GM23338 (cell line): ENCODE data around the gene LRP10. TPM values are rescaled to one million over a fixed set of nuclear protein-coding genes. Genes with fewer than 3 reads are reported as not detected.

Source experiments
- ATAC-seq: fragments of 200-7000 bp; cut with Tn5 transposase; 3 replicates; pipeline ENCODE4 v1.9.1; 2020
- DNase-seq: peaks from one replicate; pipeline ENCODE4 v3.0.0-alpha.2; 2015; ENCODE audit warnings: low spot score
- H2AFZ ChIP-seq: fragments of 200-600 bp; sonication (generic); 2 replicates; pipeline ENCODE4 v1.8.0; 2016; ENCODE audit warnings: antibody characterized with exemption, mild to moderate bottlenecking, moderate library complexity
- H3F3A ChIP-seq: fragments of 200-600 bp; sonication (generic); replicated peaks from 2 replicates; pipeline ENCODE4 v1.8.0; 2017; ENCODE audit warnings: antibody characterized with exemption, mixed run types, low read depth
- H3K27ac ChIP-seq: fragments of 200-600 bp; sonication (generic); 2 replicates; pipeline ENCODE4 v1.6.1; 2016; ENCODE audit warnings: low read depth
- H3K27me3 ChIP-seq: fragments of 200-600 bp; sonication (generic); 2 replicates; pipeline ENCODE4 v1.8.0; 2016; ENCODE audit warnings: mild to moderate bottlenecking, mixed run types, moderate library complexity; ENCODE audit not compliant: insufficient read depth
- H3K36me3 ChIP-seq: fragments of 200-600 bp; sonication (generic); 2 replicates; pipeline ENCODE4 v1.8.0; 2016; ENCODE audit warnings: mild to moderate bottlenecking; ENCODE audit not compliant: insufficient read depth
- H3K4me1 ChIP-seq: fragments of 200-600 bp; sonication (generic); 2 replicates; pipeline ENCODE4 v1.8.0; 2016; ENCODE audit warnings: mild to moderate bottlenecking, moderate library complexity; ENCODE audit not compliant: insufficient read depth
- H3K4me2 ChIP-seq: fragments of 200-600 bp; sonication (generic); 2 replicates; pipeline ENCODE4 v1.7.1; 2017; ENCODE audit warnings: mixed run types
- H3K4me3 ChIP-seq: fragments of 200-600 bp; sonication (generic); 2 replicates; pipeline ENCODE4 v1.6.1; 2016; ENCODE audit warnings: mixed run types
- H3K79me2 ChIP-seq: fragments of 200-600 bp; sonication (generic); replicated peaks from 2 replicates; pipeline ENCODE4 v1.8.0; 2017; ENCODE audit warnings: mild to moderate bottlenecking; ENCODE audit not compliant: insufficient read depth
- H3K9me2 ChIP-seq: fragments of 200-600 bp; sonication (generic); 2 replicates; pipeline ENCODE4 v1.8.0; 2017; ENCODE audit not compliant: insufficient read depth
- H4K20me1 ChIP-seq: fragments of 200-600 bp; sonication (generic); replicated peaks from 2 replicates; pipeline ENCODE4 v1.8.0; 2017; ENCODE audit warnings: mild to moderate bottlenecking; ENCODE audit not compliant: insufficient read depth
- H3K27ac Mint-ChIP-seq: 2 replicates; pipeline ENCODE4 v1.8.0; 2020; ENCODE audit warnings: inconsistent platforms, mild to moderate bottlenecking, moderate library complexity, mixed read lengths
- H3K27me3 Mint-ChIP-seq: 3 replicates; pipeline ENCODE4 v1.8.0; 2022; ENCODE audit warnings: low read depth, mild to moderate bottlenecking, moderate library complexity, mixed read lengths, inconsistent platforms; ENCODE audit not compliant: insufficient read depth, poor library complexity
- H3K36me3 Mint-ChIP-seq: 3 replicates; pipeline ENCODE4 v1.8.0; 2021; ENCODE audit warnings: low read depth, mild to moderate bottlenecking, inconsistent platforms, moderate library complexity, mixed read lengths
- H3K4me1 Mint-ChIP-seq: 3 replicates; pipeline ENCODE4 v1.8.0; 2020; ENCODE audit warnings: mild to moderate bottlenecking, inconsistent platforms, mixed read lengths
- H3K4me3 Mint-ChIP-seq: 3 replicates; pipeline ENCODE4 v1.8.0; 2021; ENCODE audit warnings: moderate library complexity, mild to moderate bottlenecking, inconsistent platforms, mixed read lengths
- H3K9me3 Mint-ChIP-seq: 3 replicates; pipeline ENCODE4 v1.8.0; 2020; ENCODE audit warnings: moderate library complexity, mild to moderate bottlenecking, inconsistent platforms, mixed read lengths
- CREB1 ChIP-seq: fragments of 250-450 bp; sonication (Bioruptor Pico); IDR thresholded peaks from 2 replicates; pipeline ENCODE4 v1.5.0; 2020; ENCODE audit warnings: low read depth, mild to moderate bottlenecking, moderate library complexity
- CTCF ChIP-seq, 2 experiments: fragments of 200-600 bp in 1 of 2; sonication (generic) in 1 of 2; conservative IDR thresholded peaks; 2 replicates each; pipeline versions ENCODE4 v1.5.1 to v1.6.1; 2016 to 2017; ENCODE audit warnings: antibody characterized with exemption in 2 of 2, low read depth in 2 of 2, mild to moderate bottlenecking in 2 of 2, moderate library complexity in 1 of 2
- ETS1 ChIP-seq: IDR thresholded peaks from 2 replicates; pipeline ENCODE4 v1.6.1; 2016; ENCODE audit warnings: antibody characterized with exemption
- EZH2 ChIP-seq: fragments of 200-600 bp; sonication (generic); IDR thresholded peaks from one replicate; pipeline ENCODE4 v1.8.0; 2017; ENCODE audit warnings: antibody characterized with exemption, mild to moderate bottlenecking, low read depth; ENCODE audit not compliant: unreplicated experiment
- EZH2phosphoT487 ChIP-seq: fragments of 200-600 bp; sonication (generic); IDR thresholded peaks from one replicate; pipeline ENCODE4 v1.8.1; 2018; ENCODE audit warnings: antibody characterized with exemption; ENCODE audit not compliant: unreplicated experiment
- JUNB ChIP-seq: IDR thresholded peaks from one replicate; pipeline ENCODE4 v1.6.1; 2016; ENCODE audit warnings: antibody characterized with exemption; ENCODE audit not compliant: unreplicated experiment
- NANOG ChIP-seq: IDR thresholded peaks from 2 replicates; pipeline ENCODE4 v1.6.1; 2016; ENCODE audit warnings: antibody characterized with exemption, borderline replicate concordance
- POLR2AphosphoS5 ChIP-seq: IDR thresholded peaks from 2 replicates; pipeline ENCODE4 v1.6.1; 2016; ENCODE audit warnings: antibody characterized with exemption, low read depth
- REST ChIP-seq: IDR thresholded peaks from one replicate; pipeline ENCODE4 v1.6.1; 2018; ENCODE audit warnings: antibody characterized with exemption; ENCODE audit not compliant: unreplicated experiment
- STAT1 ChIP-seq: IDR thresholded peaks from one replicate; pipeline ENCODE4 v1.6.1; 2016; ENCODE audit warnings: antibody characterized with exemption; ENCODE audit not compliant: unreplicated experiment
- ZNF114 ChIP-seq: fragments of 250-450 bp; sonication (Bioruptor Pico); IDR thresholded peaks from 2 replicates; pipeline ENCODE4 v1.5.0; 2020; ENCODE audit warnings: mild to moderate bottlenecking, moderate library complexity
- ZNF331 ChIP-seq: fragments of 250-450 bp; sonication (Bioruptor Pico); IDR thresholded peaks from 2 replicates; pipeline ENCODE4 v1.5.0; 2020; ENCODE audit warnings: low read depth, mild to moderate bottlenecking, moderate library complexity
- ZNF462 ChIP-seq: fragments of 250-450 bp; sonication (Bioruptor Pico); IDR thresholded peaks from 2 replicates; pipeline ENCODE4 v1.5.0; 2020; ENCODE audit warnings: mild to moderate bottlenecking, moderate library complexity
- polyA plus RNA-seq: library from polyadenylated mRNA; unstranded; fragments of >200 nt; fragmentation: Nextera tagmentation; extraction: Ambion mirVana; gene quantifications from 2 replicates; pipeline ENCODE4 v1.2.1, GENCODE V29; 2016
- total RNA-seq: library from RNA; depleted of rRNA; stranded (reverse); fragments of >200 nt; shearing (Covaris generic); gene quantifications from 2 replicates; pipeline ENCODE4 v1.2.3, GENCODE V29; 2014

LRP10 gene
- total and polyA plus RNA-seq, 2 experiments from 2014 or later: 6.4 to 18.1 TPM

- peaks cover 16% of the 10 kb centered on the region for H3F3A ChIP-seq
- no peaks in the 10 kb centered on the region for H3K9me2 ChIP-seq
- TF ChIP-seq CTCF (conservative IDR thresholded peaks at IDR 0.05; ENCODE audit: low read depth in 2 of 2): no peak
- no peak for TF ChIP-seq EZH2phosphoT487
- no peak for TF ChIP-seq ZNF114 (CRISPR knock-in tag)
- TF ChIP-seq ZNF331 (CRISPR knock-in tag): no peak
- no peak for TF ChIP-seq POLR2AphosphoS5
- no peak for TF ChIP-seq EZH2
- no peak for TF ChIP-seq CREB1
- TF ChIP-seq ETS1: no peak
- TF ChIP-seq ZNF462 (CRISPR knock-in tag): no peak
- TF ChIP-seq NANOG: no peak
- TF ChIP-seq STAT1: no peak
- TF ChIP-seq JUNB: no peak
- TF ChIP-seq REST: no peak
- peaks cover 13% of the 10 kb centered on the region for H3K4me1 ChIP-seq
- Mint-ChIP-seq H3K27me3 (peaks cover 5% of the 10 kb centered on the region), H3K27ac (no peak overlapping the region), H3K9me3 (no peaks in the 10 kb centered on the region), H3K36me3 (peaks cover 70% of the 10 kb centered on the region), H3K4me3 (no peak overlapping the region), H3K4me1 (peaks cover 3% of the 10 kb centered on the region)
- peaks cover 4% of the 10 kb centered on the region for H3K27me3 ChIP-seq
- H3K27ac ChIP-seq: no peak overlapping the region
- H3K36me3 ChIP-seq: peaks cover 54% of the 10 kb centered on the region
- H3K79me2 ChIP-seq: no peaks in the 10 kb centered on the region
- H2AFZ ChIP-seq: no peak overlapping the region
- H3K4me3 ChIP-seq: no peak overlapping the region
- ATAC-seq: no peak
- no peak for DNase-seq
- H3K4me2 ChIP-seq: no peak overlapping the region
- H4K20me1 ChIP-seq: peaks cover 4% of the 10 kb centered on the region
Observed at GRCh38 chr14:22903742-22904087, 32.2 kb downstream of the LRP10 start.
